Measurements from ENCODE around the gene CDK6.

Gene CDK6

DNA sequence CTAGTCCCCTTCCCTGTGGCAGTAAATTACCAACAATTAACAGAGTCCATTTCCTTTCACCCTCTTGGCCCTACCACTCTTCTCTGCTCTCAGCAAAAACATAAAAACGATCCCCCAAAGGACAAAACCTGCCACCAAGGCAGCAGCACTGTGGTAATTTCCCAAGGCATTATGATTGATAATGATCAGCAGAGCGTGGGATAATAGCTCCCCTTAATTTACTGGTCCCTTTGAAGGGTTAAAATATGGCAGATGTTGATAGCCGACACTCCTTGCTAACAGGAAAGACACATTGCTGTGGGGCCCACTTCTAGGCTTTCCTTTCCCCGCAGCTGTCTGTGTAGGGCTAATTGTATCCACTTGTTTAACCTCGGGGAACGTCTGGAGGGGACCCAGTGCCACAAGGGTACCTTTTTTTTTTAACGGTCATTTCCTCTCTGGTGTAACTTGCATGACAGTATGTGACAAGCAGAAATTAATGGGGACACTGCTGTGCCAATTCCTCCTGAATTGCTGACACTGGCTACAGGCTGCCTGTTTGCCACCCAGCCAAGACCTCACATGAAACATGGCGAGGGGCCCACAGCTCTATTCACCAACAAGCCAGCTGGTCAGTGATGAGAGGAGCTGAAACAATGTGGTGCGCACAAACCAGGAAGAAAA is 81.3 kb downstream of the CDK6 start:
- no peak overlapping the region for H3K4me3 ChIP-seq (replicated peaks; ENCODE audit: low read depth, low read length)
- DNase-seq (ENCODE audit: low read depth), result no peak
- TF ChIP-seq, protein P1, sequence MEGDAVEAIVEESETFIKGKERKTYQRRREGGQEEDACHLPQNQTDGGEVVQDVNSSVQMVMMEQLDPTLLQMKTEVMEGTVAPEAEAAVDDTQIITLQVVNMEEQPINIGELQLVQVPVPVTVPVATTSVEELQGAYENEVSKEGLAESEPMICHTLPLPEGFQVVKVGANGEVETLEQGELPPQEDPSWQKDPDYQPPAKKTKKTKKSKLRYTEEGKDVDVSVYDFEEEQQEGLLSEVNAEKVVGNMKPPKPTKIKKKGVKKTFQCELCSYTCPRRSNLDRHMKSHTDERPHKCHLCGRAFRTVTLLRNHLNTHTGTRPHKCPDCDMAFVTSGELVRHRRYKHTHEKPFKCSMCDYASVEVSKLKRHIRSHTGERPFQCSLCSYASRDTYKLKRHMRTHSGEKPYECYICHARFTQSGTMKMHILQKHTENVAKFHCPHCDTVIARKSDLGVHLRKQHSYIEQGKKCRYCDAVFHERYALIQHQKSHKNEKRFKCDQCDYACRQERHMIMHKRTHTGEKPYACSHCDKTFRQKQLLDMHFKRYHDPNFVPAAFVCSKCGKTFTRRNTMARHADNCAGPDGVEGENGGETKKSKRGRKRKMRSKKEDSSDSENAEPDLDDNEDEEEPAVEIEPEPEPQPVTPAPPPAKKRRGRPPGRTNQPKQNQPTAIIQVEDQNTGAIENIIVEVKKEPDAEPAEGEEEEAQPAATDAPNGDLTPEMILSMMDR (IDR thresholded peaks at IDR 0.05; ENCODE audit: low read length, missing control alignments), result no peak

DNA sequence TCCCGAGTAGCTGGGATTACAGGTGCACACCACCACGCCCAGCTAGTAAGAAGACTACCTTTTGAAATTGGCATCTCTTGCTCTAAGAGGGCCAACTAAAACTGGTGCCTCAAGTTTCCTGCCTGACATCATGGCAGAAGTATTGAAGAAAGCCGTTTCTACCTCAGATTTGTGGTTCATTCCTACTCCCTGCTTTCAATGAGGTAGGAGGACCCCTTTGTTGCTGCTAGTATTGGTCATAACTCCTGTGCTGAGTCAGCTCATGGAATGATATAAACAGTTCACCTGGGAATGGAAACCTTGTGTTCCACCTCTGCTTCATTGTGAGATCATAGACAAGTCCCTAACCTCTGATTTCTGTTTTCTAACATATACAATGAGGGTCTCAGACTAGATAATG is 82.8 kb downstream of the CDK6 start:
- no peak for DNase-seq (ENCODE audit: low read depth)
- no peak overlapping the region for H3K4me3 ChIP-seq (replicated peaks; ENCODE audit: low read depth, low read length)
- TF ChIP-seq, protein P1 (IDR thresholded peaks at IDR 0.05; ENCODE audit: low read length, missing control alignments), result no peak

DNA sequence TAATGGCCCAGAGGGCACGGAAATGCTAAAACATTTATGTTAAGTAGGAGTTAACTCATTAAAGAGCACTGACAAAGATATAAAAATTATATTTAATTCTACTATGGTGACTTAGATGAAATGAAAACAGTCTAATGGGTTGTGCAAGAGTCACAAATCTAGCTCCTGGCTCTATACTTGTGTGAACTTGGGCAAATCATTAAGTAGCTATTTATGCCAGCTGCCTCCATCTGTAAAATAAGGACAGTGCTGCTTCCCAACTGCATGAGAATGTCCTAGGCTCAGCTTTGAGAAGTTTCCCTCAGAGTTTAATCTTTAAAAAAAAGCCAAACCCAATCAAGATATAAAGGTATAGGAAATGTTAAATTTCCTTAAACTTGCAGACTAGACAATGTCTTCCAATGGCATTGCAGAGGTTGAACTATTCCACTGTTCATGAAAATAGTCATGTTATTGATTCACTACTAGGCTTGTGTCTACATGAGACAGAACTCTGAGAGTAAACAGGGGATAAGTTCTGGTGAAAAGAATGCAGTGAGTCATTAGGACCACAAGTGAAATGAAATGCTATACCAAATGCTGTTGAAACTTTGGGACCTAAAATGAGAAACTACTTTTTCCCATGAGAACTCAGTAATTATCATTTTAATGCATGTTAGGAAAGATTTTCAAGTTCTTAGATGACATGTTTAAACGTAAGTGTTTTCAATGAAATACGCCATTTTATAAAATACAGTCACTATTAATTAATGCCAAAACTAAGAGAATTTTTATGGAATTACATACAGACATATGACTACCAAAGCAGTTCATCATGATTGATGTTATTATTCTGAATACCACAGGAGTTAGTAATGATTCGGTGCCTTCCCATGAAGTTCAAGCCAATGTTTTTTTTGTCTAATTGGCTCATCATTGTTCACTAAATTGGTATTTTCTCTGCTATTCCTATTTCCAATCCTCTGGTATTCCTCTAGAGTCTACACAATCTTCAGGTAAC is 84.2 kb downstream of the CDK6 start:
- TF ChIP-seq, protein P1 (IDR thresholded peaks at IDR 0.05; ENCODE audit: low read length, missing control alignments), result no peak
- peak; percentile 82 for DNase-seq (ENCODE audit: low read depth)
- H3K4me3 ChIP-seq (replicated peaks; ENCODE audit: low read depth, low read length), result no peak overlapping the region

DNA sequence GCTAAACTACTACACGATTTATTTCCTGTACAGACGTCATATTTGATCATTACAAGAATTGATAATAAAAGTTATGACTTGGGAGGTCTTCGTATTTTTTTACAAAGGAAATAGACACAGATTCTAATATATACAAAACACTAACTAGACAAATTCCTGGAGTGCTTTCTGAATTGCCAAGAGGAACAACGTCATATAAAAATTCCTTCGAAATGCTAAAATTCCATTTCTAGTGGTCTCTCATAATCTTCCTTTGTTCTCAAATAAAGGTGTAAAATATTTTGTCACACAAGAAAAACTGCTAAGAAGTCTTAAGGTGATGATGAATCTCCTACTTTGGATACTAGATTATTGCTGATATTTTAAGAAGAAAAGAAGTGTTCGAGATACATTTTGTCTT is 85.4 kb downstream of the CDK6 start:
- no peak overlapping the region for H3K4me3 ChIP-seq (replicated peaks; ENCODE audit: low read depth, low read length)
- no peak for DNase-seq (ENCODE audit: low read depth)
- TF ChIP-seq, protein P1 (IDR thresholded peaks at IDR 0.05; ENCODE audit: low read length, missing control alignments), result no peak

DNA sequence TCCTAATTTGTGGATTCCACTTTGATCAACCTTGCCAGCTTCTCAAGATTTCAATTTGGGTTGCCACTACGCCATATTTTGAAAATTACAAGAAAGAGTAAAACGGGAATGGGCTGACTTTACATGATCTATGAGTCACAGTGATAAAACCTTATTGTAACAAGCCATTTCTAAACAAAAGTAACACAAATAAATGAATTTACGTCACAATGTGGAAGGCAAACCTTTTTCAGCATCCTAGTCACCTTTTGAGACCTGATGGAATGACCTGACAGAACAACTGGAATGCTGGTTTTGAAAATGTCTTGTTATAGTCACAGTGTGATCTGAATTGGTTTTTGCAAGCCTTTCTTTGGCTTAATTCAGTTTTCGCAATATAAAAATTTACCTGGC is 85.9 kb downstream of the CDK6 start:
- TF ChIP-seq, protein P1 (IDR thresholded peaks at IDR 0.05; ENCODE audit: low read length, missing control alignments), result no peak

DNA sequence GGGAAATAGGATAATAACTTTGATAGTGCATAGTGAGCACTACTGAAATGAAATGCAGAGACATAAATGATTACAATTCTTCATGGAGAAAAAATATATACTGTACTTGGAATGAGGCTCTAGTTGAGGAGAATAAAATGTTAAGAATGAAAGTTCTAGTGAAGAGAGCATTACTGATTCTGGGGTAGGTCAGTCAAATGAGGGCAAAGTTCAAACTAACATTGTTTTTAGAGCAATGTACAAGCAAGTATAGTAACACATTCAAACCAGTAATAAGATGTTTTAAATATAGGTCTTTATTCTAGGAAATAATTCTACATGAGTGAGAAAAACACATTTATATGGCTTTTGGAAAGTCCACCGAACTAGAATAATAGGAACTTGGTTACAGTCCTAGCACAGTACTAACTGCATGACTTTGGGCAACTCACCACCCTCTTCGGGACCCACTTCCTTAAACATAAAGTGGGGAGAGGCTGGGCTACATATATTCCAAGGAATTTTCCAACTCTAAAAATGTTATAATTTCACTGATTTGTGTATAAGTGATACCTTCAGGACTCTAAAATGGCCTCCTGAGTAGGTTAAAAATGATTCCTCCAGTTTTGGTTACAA is 86.4 kb downstream of the CDK6 start:
- no peak for DNase-seq (ENCODE audit: low read depth)

More for the DNA sequence above, 85.9 kb downstream of the CDK6 start:
- H3K4me3 ChIP-seq (replicated peaks; ENCODE audit: low read depth, low read length), result no peak overlapping the region
- DNase-seq (ENCODE audit: low read depth), result peak; percentile 43

More for the DNA sequence above, 86.4 kb downstream of the CDK6 start:
- TF ChIP-seq, protein P1 (IDR thresholded peaks at IDR 0.05; ENCODE audit: low read length, missing control alignments), result no peak
- no peak overlapping the region for H3K4me3 ChIP-seq (replicated peaks; ENCODE audit: low read depth, low read length)

Measured in fibroblast of pulmonary artery (primary cell).